Neural progenitor cell (in vitro differentiated cells): ENCODE data around the gene ERC2. TPM values are rescaled to one million over a fixed set of nuclear protein-coding genes. Genes with fewer than 3 reads are reported as not detected.

Source experiments
- DNase-seq: peaks from one replicate; pipeline ENCODE4 v3.0.0-alpha.2; 2016; ENCODE audit warnings: low spot score
- H2AFZ ChIP-seq: fragments of 200-600 bp; sonication (generic); replicated peaks from 2 replicates; pipeline ENCODE4 v1.6.1; 2016; ENCODE audit warnings: antibody characterized with exemption
- H3F3A ChIP-seq: fragments of 200-600 bp; sonication (generic); 2 replicates; pipeline ENCODE4 v1.6.1; 2016; ENCODE audit warnings: antibody characterized with exemption, low read depth
- H3K27ac ChIP-seq: fragments of 200-600 bp; sonication (generic); 2 replicates; pipeline ENCODE4 v1.5.1; 2016; ENCODE audit warnings: mild to moderate bottlenecking
- H3K27me3 ChIP-seq: fragments of 200-600 bp; sonication (generic); 2 replicates; pipeline ENCODE4 v1.6.1; 2016; ENCODE audit warnings: mild to moderate bottlenecking, moderate library complexity
- H3K36me3 ChIP-seq: fragments of 200-600 bp; sonication (generic); 2 replicates; pipeline ENCODE4 v1.5.1; 2016
- H3K4me1 ChIP-seq: fragments of 200-600 bp; sonication (generic); 2 replicates; pipeline ENCODE4 v1.6.1; 2016; ENCODE audit warnings: mixed run types
- H3K4me2 ChIP-seq: fragments of 200-600 bp; sonication (generic); 2 replicates; pipeline ENCODE4 v1.6.1; 2016
- H3K4me3 ChIP-seq: fragments of 200-600 bp; sonication (generic); 2 replicates; pipeline ENCODE4 v1.5.1; 2016
- H3K79me2 ChIP-seq: fragments of 200-600 bp; sonication (generic); 2 replicates; pipeline ENCODE4 v1.6.1; 2016; ENCODE audit warnings: low read depth
- H3K9ac ChIP-seq: fragments of 200-600 bp; sonication (generic); 2 replicates; pipeline ENCODE4 v1.6.1; 2016
- H3K9me3 ChIP-seq: fragments of 200-600 bp; sonication (generic); 2 replicates; pipeline ENCODE4 v1.5.1; 2016; ENCODE audit warnings: low read depth
- H4K20me1 ChIP-seq: fragments of 200-600 bp; sonication (generic); 2 replicates; pipeline ENCODE4 v1.6.1; 2016; ENCODE audit warnings: low read depth
- H3K27ac Mint-ChIP-seq: 3 replicates; pipeline ENCODE4 v1.8.0; 2021; ENCODE audit warnings: mixed read lengths
- H3K27me3 Mint-ChIP-seq: 2 replicates; pipeline ENCODE4 v1.8.0; 2022; ENCODE audit warnings: low read depth, mild to moderate bottlenecking, inconsistent platforms, moderate library complexity, mixed read lengths; ENCODE audit not compliant: insufficient read depth
- H3K36me3 Mint-ChIP-seq: 3 replicates; pipeline ENCODE4 v1.8.0; 2021; ENCODE audit warnings: mixed read lengths
- H3K4me1 Mint-ChIP-seq: 3 replicates; pipeline ENCODE4 v1.8.0; 2021; ENCODE audit warnings: mixed read lengths
- H3K4me3 Mint-ChIP-seq: 3 replicates; pipeline ENCODE4 v1.8.0; 2021; ENCODE audit warnings: mild to moderate bottlenecking, moderate library complexity, mixed read lengths
- H3K9me3 Mint-ChIP-seq: 3 replicates; pipeline ENCODE4 v1.8.0; 2020; ENCODE audit warnings: mixed read lengths
- CTCF ChIP-seq: fragments of 200-600 bp; sonication (generic); IDR thresholded peaks from 2 replicates; pipeline ENCODE4 v1.5.1; 2017; ENCODE audit warnings: antibody characterized with exemption, mild to moderate bottlenecking
- EZH2 ChIP-seq: fragments of 200-600 bp; sonication (generic); IDR thresholded peaks from 2 replicates; pipeline ENCODE4 v1.6.1; 2017; ENCODE audit warnings: antibody characterized with exemption, mild to moderate bottlenecking, moderate library complexity
- EZH2phosphoT487 ChIP-seq: fragments of 200-600 bp; sonication (generic); IDR thresholded peaks from 2 replicates; pipeline ENCODE4 v1.6.1; 2017; ENCODE audit warnings: antibody characterized with exemption
- total RNA-seq: library from RNA; depleted of rRNA; stranded (reverse); fragments of >200 nt; gene quantifications from 2 replicates; pipeline ENCODE4 v1.2.3, GENCODE V29; 2015; ENCODE audit warnings: low replicate concordance

ERC2 gene
- total RNA-seq, 1 donor from 2014 or later, result 24.8 TPM

GRCh38 chr3:56404884-56405283 lies 63.4 kb downstream of the ERC2 start:
- H2AFZ ChIP-seq, result no peak overlapping the region
- Mint-ChIP-seq H3K4me3 (no peak overlapping the region), H3K9me3 (no peaks in the 10 kb centered on the region), H3K36me3 (no peaks in the 10 kb centered on the region), H3K4me1 (no peaks in the 10 kb centered on the region), H3K27ac (no peak overlapping the region), H3K27me3 (peaks cover 5% of the 10 kb centered on the region)
- H3K27ac ChIP-seq, result no peak overlapping the region
- no peak for TF ChIP-seq EZH2phosphoT487
- TF ChIP-seq EZH2, result no peak
- no peak for TF ChIP-seq CTCF
- no peaks in the 10 kb centered on the region for H3K4me1 ChIP-seq
- H3F3A ChIP-seq, result no peaks in the 10 kb centered on the region
- H3K4me2 ChIP-seq, result no peak overlapping the region
- no peaks in the 10 kb centered on the region for H3K36me3 ChIP-seq
- H3K27me3 ChIP-seq, result no peaks in the 10 kb centered on the region
- H3K79me2 ChIP-seq, result no peaks in the 10 kb centered on the region
- H4K20me1 ChIP-seq, result no peaks in the 10 kb centered on the region
- H3K9ac ChIP-seq, result no peak overlapping the region
- H3K9me3 ChIP-seq, result no peaks in the 10 kb centered on the region
- no peak overlapping the region for H3K4me3 ChIP-seq
- DNase-seq, result no peak

GRCh38 chr3:56398659-56399058 lies 69.6 kb downstream of the ERC2 start:
- peaks cover 3% of the 10 kb centered on the region for H3K4me1 Mint-ChIP-seq
- peaks cover 4% of the 10 kb centered on the region for H3K36me3 Mint-ChIP-seq
- H3K4me3 ChIP-seq, result no peak overlapping the region
- no peaks in the 10 kb centered on the region for H3K36me3 ChIP-seq
- no peaks in the 10 kb centered on the region for H3K27me3 ChIP-seq
- H2AFZ ChIP-seq, result no peak overlapping the region
- H3K4me1 ChIP-seq, result no peaks in the 10 kb centered on the region
- H3K79me2 ChIP-seq, result no peaks in the 10 kb centered on the region
- no peak overlapping the region for H3K27ac Mint-ChIP-seq
- H3K9ac ChIP-seq, result no peak overlapping the region
- TF ChIP-seq EZH2phosphoT487, result no peak
- no peak for TF ChIP-seq EZH2
- no peak for TF ChIP-seq CTCF
- H3K27me3 Mint-ChIP-seq, result peaks cover 2% of the 10 kb centered on the region
- no peak overlapping the region for H3K4me3 Mint-ChIP-seq
- H3F3A ChIP-seq, result no peaks in the 10 kb centered on the region
- no peak overlapping the region for H3K27ac ChIP-seq
- DNase-seq, result no peak
- no peaks in the 10 kb centered on the region for H3K9me3 ChIP-seq
- H3K9me3 Mint-ChIP-seq, result no peaks in the 10 kb centered on the region
- H4K20me1 ChIP-seq, result no peaks in the 10 kb centered on the region
- H3K4me2 ChIP-seq, result no peak overlapping the region

- no peak for DNase-seq
- no peaks in the 10 kb centered on the region for H3F3A ChIP-seq
- Mint-ChIP-seq H3K4me1 (peaks cover 5% of the 10 kb centered on the region), H3K27ac (no peak overlapping the region), H3K9me3 (no peaks in the 10 kb centered on the region), H3K36me3 (peaks cover 4% of the 10 kb centered on the region), H3K4me3 (no peak overlapping the region), H3K27me3 (no peaks in the 10 kb centered on the region)
- H3K79me2 ChIP-seq, result no peaks in the 10 kb centered on the region
- TF ChIP-seq CTCF, result no peak
- no peak for TF ChIP-seq EZH2
- TF ChIP-seq EZH2phosphoT487, result no peak
- no peaks in the 10 kb centered on the region for H3K36me3 ChIP-seq
- H3K4me1 ChIP-seq, result no peaks in the 10 kb centered on the region
- no peak overlapping the region for H3K4me3 ChIP-seq
- no peaks in the 10 kb centered on the region for H4K20me1 ChIP-seq
- H3K27ac ChIP-seq, result no peak overlapping the region
- no peaks in the 10 kb centered on the region for H3K27me3 ChIP-seq
- no peak overlapping the region for H3K9ac ChIP-seq
- H2AFZ ChIP-seq, result no peak overlapping the region
- H3K9me3 ChIP-seq, result no peaks in the 10 kb centered on the region
- H3K4me2 ChIP-seq, result no peak overlapping the region
Measured at GRCh38 chr3:56397798-56398197, 70.5 kb downstream of the ERC2 start.
